Prostate gland (tissue), 2 donors: ENCODE results near the gene HEPACAM. TPM values are rescaled to one million over a fixed set of nuclear protein-coding genes. Genes with fewer than 3 reads are reported as not detected.

ENCODE experiments used
- DNase-seq: peaks from one replicate; pipeline ENCODE4 v3.0.0-alpha.2; 2019; ENCODE audit warnings: low spot score
- H3K27ac ChIP-seq, 2 donors: fragments of 200-600 bp; sonication (generic); 2 replicates each; pipeline ENCODE4 v1.5.1; 2017 to 2019
- H3K27me3 ChIP-seq: fragments of 200-600 bp; sonication (generic); replicated peaks from 2 replicates; pipeline ENCODE4 v1.5.1; 2019; ENCODE audit not compliant: insufficient read depth
- H3K36me3 ChIP-seq, 2 donors: fragments of 200-600 bp; sonication (generic); 1 replicate in 1 of 2; 2 replicates in 1 of 2; pipeline versions ENCODE4 v1.5.1 to v1.8.1; 2017 to 2019
- H3K4me1 ChIP-seq: fragments of 200-600 bp; sonication (generic); replicated peaks from 2 replicates; pipeline ENCODE4 v1.5.1; 2019
- H3K4me3 ChIP-seq, 2 donors: fragments of 200-600 bp; sonication (generic); 2 replicates each; pipeline ENCODE4 v1.5.1; 2017 to 2019
- H3K9me3 ChIP-seq: fragments of 200-600 bp; sonication (generic); 2 replicates; pipeline ENCODE4 v1.5.1; 2017
- CTCF ChIP-seq, 4 experiments: fragments of 200-600 bp in 2 of 4; fragments of 450-650 bp in 2 of 4; sonication (generic) in 2 of 4; IDR thresholded peaks; 1 replicate in 3 of 4; 2 replicates in 1 of 4; pipeline ENCODE4 v1.5.1; 2016 to 2019; ENCODE audit warnings: antibody characterized with exemption in 4 of 4, mild to moderate bottlenecking in 2 of 4, moderate library complexity in 2 of 4
- POLR2A ChIP-seq: fragments of 450-650 bp; IDR thresholded peaks from one replicate; pipeline ENCODE4 v1.6.1; 2016; ENCODE audit warnings: antibody characterized with exemption, mild to moderate bottlenecking
- POLR2AphosphoS5 ChIP-seq: sonication (generic); formaldehyde crosslinking; IDR thresholded peaks from one replicate; pipeline ENCODE4 v1.6.1; 2017; ENCODE audit warnings: antibody characterized with exemption
- WGBS: methylation state at CpG from one replicate; pipeline ENCODE4 v1.1.5; 2018; 5-methylcytosine and 5-hydroxymethylcytosine counted together
- intact Hi-C: fragments of 100-400 bp; cut with DNase I; formaldehyde crosslinking; loops from one replicate; pipeline ENCODE4 v1.14.2; 2022
- total RNA-seq, 2 donors: library from RNA; depleted of rRNA; stranded (reverse); fragments of >200 nt; gene quantifications; one replicate each; pipeline ENCODE4 v1.1.0, GENCODE V29; 2016

HEPACAM gene
- total RNA-seq, 2 donors from 2014 or later, result 0.27 TPM; not detected in 1

- Histone ChIP-seq H3K4me3 (no peak overlapping the region), H3K27me3 (no peaks in the 10 kb centered on the region), H3K27ac (no peak overlapping the region), H3K4me1 (no peaks in the 10 kb centered on the region), H3K9me3 (no peaks in the 10 kb centered on the region), H3K36me3 (no peaks in the 10 kb centered on the region)
- intact Hi-C loops, result no loop called here
- TF ChIP-seq CTCF (IDR thresholded peaks at IDR 0.05) (no peak), POLR2AphosphoS5 (no peak), POLR2A (no peak)
- WGBS, result 39% methylated on average over 12 of the region's 12 CpGs
- DNase-seq, result no peak
Observed at GRCh38 chr11:124891373-124891861, 44.4 kb downstream of the HEPACAM start.

- no peaks in the 10 kb centered on the region for H3K27me3 ChIP-seq
- intact Hi-C loops, result no loop called here
- no peaks in the 10 kb centered on the region for H3K4me1 ChIP-seq
- whole genome bisulfite sequencing, result 63% methylated on average over 9 of the region's 9 CpGs
- H3K36me3 ChIP-seq, result no peaks in the 10 kb centered on the region
- no peak overlapping the region for H3K27ac ChIP-seq
- no peak overlapping the region for H3K4me3 ChIP-seq
- no peak for DNase-seq
- TF ChIP-seq CTCF (IDR thresholded peaks at IDR 0.05) (no peak), POLR2A (no peak), POLR2AphosphoS5 (no peak)
- no peaks in the 10 kb centered on the region for H3K9me3 ChIP-seq
Observed at GRCh38 chr11:124890683-124891372, 45.0 kb downstream of the HEPACAM start.

GRCh38 chr11:124890151-124890550 lies 45.7 kb downstream of the HEPACAM start:
- Histone ChIP-seq H3K36me3 (no peaks in the 10 kb centered on the region), H3K27me3 (no peaks in the 10 kb centered on the region), H3K9me3 (no peaks in the 10 kb centered on the region), H3K27ac (no peak overlapping the region), H3K4me1 (no peaks in the 10 kb centered on the region), H3K4me3 (no peak overlapping the region)
- TF ChIP-seq POLR2AphosphoS5, result no peak
- no peak for TF ChIP-seq POLR2A
- TF ChIP-seq CTCF (IDR thresholded peaks at IDR 0.05), result no peak
- intact Hi-C loops, result no loop called here
- DNase-seq, result no peak
- WGBS, result 89% methylated on average over 2 of the region's 2 CpGs

GRCh38 chr11:124889191-124890091 lies 46.4 kb downstream of the HEPACAM start:
- H3K36me3 ChIP-seq, result no peaks in the 10 kb centered on the region
- intact Hi-C loops, result no loop called here
- no peak overlapping the region for H3K27ac ChIP-seq
- H3K27me3 ChIP-seq, result no peaks in the 10 kb centered on the region
- no peaks in the 10 kb centered on the region for H3K9me3 ChIP-seq
- TF ChIP-seq POLR2A, result no peak
- TF ChIP-seq POLR2AphosphoS5, result no peak
- no peak for TF ChIP-seq CTCF (IDR thresholded peaks at IDR 0.05)
- H3K4me3 ChIP-seq, result no peak overlapping the region
- 91% methylated on average over 2 of the region's 2 CpGs for WGBS
- no peaks in the 10 kb centered on the region for H3K4me1 ChIP-seq
- DNase-seq, result no peak
